T-helper 2 cell treated with Interferon-gamma antibody and Interleukin-4, amounts not matched to agents 100 ng/mL and 5 ng/mL, for 36 hours (primary cell): Measurements from ENCODE around the gene MAGI2. TPM values are rescaled to one million over a fixed set of nuclear protein-coding genes. Genes with fewer than 3 reads are reported as not detected.

Source experiments
- intact Hi-C: fragments of 100-400 bp; cut with micrococcal nuclease; formaldehyde crosslinking; loops from one replicate; pipeline ENCODE4 v1.15.1; 2023
- total RNA-seq: library from RNA; stranded (reverse); gene quantifications from 2 replicates; pipeline ENCODE4 v1.2.3, GENCODE V29; 2022

MAGI2 gene
- total RNA-seq, 1 donor from 2014 or later: not detected

DNA sequence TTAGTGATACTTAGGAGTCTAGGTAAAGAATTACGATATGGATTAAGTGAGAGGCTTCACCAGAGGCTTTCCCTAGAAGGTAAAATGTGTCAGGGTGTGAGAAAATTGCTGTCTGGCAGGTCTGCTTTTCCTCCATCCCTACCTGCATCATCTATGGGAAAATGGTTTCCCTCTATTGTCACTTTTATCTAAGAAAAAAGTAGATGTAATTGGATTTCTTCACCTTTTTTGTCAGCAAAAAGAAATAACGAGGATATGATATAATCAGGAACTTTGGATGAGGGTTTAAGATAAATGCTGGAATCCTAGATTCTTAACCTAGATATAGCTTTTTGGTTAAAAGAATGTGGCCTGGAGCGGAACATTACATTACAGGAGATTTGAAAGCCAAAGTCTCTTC is 146.1 kb downstream of the MAGI2 start:
- intact Hi-C loops: no loop called here

DNA sequence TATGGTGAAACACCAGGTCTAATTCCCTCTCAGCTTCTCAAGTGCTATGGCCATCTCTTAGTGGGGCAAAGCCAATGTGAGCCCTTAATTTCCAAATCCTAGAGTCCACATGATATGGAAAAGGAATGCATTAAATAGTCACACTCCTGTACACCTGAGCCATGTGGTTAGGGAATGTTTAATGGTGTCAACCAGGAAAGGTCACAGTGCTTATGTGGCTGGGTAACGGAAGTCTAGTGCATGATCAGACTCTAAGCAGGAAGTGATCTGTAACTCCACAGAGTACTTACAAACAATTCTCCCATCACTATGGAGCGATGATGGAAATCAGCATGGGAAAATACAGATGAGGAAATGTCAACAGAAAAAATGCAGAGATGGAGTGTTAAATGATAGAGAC is 148.8 kb downstream of the MAGI2 start:
- intact Hi-C loops: no loop called here

DNA sequence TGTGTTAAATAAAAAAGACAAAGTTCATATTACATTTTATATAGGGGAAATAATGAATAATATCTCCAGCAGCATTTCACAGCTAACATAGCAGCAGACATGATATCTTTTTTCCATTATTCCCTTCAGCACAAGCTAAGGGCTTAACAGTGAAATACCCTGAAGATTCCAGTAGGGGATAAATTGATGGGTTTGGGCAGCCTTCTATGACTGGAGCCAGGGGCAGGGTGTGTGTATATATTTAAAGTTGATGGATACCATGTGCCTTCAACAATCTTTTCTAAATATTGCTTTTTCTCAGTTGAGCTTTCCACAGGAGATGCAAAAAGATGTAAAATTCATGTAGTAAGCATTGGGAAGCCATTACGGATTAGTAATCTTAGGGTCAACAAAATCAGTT is 151.2 kb downstream of the MAGI2 start:
- intact Hi-C loops: no loop called here

DNA sequence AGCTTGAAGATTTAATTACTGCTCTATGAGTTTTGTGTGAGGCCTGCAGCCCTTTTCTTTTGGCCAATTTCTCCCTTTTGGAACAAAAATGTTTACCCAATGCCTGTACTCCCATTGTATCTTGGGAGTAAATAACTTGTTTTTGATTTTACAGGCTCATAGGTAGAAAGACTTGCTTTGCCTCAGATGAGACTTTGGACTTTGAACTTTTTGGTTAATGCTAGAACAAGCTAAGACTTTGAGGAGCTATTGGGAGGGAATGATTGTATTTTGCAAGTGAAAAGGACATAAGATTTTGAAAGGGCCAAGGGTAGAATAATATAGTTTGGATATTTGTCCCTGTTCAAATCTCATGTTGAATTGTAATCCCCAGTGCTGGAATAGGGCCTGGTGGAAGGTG is 152.0 kb downstream of the MAGI2 start:
- intact Hi-C loops: no loop called here

DNA sequence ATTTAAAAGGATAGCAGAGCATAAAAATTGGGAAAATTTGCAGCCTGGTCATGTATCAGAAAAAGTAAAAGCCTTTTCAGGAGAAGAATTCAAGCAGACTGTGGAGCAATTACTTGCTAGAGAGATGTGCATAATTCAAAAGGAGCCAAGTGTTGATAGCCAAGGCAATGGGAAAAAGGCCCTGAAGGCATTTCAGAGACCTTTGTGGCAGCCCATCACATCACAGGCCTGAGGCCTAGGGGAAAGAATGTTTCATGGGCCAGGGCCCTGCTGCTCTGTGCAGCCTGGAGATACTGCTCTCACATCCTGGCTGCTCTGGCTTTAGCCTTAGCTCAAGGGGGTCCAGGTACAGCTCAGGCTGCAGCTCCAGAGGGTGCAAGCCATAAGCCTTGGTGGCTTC is 152.9 kb downstream of the MAGI2 start:
- intact Hi-C loops: no loop called here

DNA sequence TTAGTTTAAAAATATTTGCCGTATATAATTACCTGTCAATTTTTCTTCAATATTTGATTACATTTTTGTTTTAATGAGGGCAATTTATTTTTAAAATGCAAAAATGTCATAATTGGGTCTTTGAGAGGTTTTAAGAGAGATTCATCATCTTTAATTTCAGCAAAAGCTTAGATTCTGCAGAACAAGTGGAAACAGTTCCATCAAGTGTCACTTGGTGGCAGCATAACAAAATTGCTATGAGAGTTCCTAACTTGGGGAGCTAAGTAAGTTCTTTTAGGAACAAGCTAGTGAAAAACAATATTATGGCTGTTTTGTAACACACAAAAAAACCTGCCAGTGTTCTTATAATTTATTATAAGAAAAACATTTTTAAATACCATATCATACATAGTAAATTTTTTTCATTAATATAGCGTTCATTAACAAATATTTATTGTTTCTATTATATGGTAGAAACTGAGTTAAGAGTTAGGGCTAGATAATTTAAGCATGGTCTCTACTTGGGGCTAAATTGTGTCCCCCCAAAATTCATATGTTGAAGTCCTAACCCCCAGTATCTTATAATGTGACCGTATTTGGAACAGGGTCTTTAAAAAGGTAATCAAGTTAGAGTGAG is 155.2 kb downstream of the MAGI2 start:
- intact Hi-C loops: loop anchor here (5.0 kb wide), 1 partner anchor 749 kb away; no protein-coding TSS in a partner anchor

DNA sequence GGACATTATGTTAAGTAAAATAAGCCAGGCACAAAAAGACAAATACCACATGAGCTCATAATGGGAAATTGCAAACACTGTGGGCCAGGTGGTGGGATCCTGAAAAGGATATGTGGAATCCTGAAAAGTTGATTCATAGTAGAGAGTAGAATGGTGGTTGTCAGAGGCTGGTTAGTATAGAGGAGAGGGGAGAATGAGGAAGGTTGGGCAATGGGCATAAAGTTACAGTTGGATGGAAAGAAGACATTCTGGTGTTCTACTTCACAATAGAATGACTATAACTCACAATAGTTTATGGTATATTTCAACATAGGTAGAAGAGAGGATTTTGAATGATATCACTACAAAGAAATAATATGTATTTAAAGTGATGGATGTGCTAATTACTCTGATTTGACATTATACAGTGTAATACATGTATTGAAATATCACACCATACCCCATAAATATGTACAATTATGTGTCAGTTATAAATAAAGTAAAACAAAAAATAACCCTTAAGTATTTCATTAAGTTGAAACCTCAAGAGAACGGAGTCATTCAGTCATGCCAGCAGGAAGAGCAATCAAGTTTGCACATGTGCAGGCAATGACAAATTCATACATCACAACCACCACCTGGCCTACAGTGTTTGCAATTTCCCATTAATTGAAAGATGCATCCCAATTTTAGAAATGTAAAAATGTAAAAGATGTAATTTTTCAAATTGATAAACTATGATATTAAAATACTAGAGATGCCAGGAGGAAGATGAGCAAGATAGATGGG is 156.7 kb downstream of the MAGI2 start:
- intact Hi-C loops: loop anchor here (5.0 kb wide), 1 partner anchor 751 kb away; no protein-coding TSS in a partner anchor

DNA sequence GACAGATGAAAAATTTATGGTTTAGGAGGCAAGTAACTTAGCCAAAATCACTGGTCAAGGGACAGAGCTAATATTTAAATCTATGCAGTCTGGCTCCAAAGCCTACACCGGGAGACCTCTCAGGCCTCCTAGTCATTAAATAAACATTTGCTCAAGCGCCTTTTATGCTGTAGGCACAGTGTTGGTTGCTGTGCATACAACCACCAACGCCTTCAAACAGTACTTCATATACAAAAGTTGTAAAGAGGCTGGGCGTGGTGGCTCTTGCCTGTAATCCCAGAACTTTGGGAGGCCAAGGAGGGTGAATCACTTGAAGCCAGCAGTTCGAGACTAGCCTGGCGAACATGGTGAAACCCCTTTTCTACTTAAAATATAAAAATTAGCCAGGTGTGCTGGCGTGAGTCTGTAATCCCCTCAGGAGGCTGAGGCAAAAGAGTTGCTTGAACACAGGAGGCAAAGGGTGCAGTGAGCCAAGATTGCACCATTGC is 159.8 kb downstream of the MAGI2 start:
- intact Hi-C loops: no loop called here

DNA sequence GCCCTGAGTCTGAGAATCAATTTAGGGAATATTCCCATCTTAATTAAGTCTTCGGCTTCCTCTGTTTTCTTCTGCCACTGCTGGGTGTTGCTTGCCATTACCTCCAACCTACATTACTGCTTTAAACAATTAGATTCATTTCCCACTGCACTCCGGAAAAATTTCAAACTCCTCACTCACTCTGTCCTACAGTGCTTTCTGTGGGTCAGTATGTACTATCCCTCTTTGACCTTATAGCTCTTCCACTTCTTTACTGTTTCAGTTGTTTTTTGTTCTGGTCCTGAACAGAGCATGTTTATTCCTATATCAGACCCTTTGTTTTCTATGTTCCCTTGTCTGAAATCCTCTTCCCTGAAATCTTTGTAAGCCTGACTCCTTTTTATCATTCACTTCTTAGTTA is 160.6 kb downstream of the MAGI2 start:
- intact Hi-C loops: no loop called here

DNA sequence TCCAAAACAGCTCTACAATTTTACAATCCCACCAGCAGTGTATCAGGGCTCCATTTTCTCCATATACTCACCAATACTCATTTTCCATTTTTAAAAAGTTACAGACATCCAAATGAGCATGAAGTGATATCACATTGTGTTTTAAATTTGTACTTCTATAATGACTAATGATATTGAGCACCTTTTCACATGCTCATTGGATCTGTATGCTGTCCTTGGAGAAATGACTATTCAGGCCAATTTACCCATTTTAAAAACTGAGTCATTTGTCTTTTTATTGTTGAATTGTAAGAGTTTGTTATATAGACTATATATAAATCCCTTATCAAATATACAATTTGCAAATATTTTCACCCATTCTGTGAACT is 162.0 kb downstream of the MAGI2 start:
- intact Hi-C loops: no loop called here

DNA sequence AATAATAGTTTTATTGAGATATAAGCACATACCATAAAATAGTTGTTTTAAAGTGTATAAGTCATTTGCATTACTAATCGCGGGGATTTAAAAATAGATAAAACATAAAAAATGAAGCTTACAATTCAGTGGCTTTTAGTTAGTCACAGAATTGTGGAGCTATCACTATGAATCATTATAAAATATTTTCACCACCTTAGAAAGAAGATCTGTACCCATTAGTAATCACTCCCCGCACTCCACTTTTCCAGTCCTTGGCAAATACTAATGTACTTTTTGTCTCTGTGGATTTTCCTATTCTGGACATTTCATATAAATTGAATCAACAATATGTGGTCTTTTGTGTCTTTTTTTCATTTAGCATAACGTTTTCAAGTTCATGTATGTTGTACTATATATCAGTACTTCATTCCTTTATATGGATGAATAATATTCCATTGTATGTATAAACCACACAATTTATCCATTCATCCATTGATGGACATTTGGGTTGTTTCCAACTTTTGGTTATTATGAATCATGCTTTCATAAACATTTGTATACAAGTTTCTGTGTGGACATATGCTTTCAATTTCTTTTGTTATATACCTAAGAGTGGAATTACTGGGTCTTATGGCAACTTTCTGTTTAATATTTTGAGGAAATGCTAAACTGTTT is 162.5 kb downstream of the MAGI2 start:
- intact Hi-C loops: no loop called here

DNA sequence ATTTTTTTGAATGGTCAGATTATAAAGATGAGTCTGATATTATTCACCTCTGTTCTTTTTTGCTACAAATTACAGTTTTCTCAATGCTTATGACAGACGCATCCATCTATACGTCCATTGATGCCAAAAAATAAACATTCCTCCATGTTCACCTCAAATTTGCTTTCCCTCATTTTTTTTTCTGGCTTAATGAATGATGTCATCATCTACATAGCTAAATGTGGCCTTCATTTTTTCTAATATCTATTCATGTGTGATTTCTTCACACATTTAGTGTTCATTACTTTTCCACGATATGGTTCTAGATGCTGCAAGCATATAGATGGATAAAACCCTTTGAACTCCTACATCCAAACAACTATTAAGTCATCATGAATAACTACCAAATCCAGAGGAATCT is 163.1 kb downstream of the MAGI2 start:
- intact Hi-C loops: no loop called here

DNA sequence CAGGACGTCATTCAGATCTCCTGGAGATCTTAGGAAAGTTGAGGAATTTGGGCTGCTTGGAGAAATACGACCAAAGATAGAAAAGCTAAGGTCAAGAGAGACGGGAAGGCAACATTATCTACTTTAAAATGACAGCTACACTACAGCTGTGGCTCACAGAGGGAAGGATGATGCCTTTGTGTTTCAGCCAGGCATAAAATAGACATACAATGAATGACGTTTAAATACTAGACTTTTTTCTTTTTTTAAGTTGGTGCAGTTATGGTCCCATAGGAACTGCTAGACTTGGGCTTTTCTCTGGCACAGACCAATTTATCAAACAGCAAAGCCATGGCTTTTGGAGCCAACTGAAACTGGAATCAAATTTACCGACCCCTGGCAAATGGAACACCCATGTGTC is 164.8 kb downstream of the MAGI2 start:
- intact Hi-C loops: no loop called here

DNA sequence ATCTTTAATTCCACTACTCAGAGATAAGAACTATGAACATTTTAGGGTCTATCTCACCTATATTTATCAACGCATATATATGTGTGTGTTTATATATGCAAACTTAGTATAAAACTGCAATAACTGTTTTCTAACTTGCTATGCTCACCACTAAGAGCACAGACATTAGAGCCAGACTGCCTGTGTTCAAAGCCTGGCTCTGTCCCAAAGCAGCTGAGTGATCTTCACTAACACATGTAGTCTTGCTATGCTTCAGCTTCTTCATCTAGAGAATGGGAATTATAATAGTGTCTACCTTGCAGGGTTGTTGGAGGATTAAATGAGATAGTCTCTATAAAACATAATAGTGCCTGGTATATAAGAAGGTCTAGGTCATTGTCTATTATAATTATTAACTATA is 165.5 kb downstream of the MAGI2 start:
- intact Hi-C loops: no loop called here

DNA sequence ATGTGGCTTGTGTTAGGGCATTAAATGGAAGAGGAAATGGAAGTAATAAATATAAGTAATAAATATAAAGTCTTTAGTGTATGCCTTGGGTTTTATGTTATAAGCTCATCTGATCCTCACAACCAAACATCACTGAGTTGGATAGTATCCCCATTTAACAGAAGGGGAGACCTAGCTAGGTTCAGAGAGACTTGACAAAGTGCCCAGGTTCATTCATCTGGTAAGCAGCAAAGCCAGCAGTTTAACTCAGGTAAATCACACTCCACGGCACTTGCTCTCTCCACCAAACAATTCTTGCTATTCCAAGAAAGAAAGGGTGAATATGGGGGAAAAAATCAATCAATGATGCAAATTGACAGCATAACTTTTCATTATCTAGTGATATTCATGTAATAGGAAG is 167.3 kb downstream of the MAGI2 start:
- intact Hi-C loops: no loop called here

DNA sequence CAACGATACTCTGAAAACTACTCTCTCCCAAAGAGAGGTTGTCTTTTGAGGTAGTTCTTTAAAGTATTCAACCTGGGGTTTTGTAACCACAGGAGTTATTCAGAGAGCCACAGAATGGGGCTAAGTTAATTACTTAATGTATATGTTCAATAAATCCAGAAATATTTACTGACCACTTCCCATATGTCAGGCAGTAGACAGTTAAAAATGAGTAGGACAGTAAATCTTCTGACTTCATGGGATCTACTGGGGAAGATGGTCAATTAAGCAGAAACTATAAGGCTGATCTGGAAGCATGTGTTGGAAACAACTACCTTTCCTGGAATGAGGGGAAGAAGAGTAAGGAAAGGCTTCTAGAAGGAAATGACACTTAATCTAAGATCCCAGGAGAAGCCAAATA is 167.7 kb downstream of the MAGI2 start:
- intact Hi-C loops: no loop called here

DNA sequence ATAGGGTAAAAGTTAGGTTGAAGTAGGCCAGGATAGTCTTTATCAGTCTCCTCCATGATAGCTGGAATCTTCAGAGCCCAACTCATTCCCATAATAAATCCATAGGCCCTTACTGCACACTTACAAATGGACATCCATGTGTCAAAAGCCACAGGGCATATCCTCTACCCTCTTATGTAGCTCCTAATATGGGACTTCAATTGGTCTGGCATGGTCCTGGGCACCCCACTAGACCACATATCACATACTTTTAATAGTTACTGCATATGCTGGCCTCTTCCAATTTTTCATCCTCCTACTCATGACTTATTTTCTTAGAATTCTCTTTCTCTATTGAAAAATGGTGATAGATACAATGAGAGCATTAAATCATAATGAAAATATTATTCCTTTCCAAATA is 169.3 kb downstream of the MAGI2 start:
- intact Hi-C loops: no loop called here

DNA sequence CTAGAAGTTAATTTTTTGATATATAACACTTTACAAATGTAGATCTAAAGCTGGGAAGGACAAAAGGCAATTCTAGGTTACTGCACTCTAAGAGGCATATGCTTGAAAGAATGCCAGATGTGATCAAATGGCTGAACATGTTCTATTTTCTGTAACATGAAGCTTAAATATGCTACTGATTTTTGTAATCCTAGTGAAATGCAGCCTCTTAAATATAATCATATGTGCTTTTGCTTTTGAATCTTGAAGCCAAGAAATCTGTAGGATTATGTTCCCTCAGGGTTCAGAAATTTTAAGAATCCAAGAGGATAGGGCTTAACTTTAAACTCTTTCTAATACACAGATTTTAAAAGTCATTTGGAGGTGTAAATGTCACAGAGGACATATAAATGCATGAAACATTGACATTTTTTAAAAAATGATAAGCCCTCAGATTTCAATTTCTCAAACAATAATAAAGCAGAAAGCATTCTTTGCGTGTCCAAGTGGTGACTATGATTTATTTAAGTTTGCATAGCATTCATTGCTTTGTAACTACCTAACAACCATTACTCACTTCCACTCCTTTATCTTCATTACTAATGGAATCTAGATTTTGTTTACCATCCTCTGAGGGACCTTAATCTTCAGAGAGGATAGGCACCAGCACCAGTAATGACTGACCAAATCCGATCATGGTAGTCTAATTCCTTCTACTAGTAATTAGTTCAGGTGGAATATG is 170.4 kb downstream of the MAGI2 start:
- intact Hi-C loops: no loop called here

DNA sequence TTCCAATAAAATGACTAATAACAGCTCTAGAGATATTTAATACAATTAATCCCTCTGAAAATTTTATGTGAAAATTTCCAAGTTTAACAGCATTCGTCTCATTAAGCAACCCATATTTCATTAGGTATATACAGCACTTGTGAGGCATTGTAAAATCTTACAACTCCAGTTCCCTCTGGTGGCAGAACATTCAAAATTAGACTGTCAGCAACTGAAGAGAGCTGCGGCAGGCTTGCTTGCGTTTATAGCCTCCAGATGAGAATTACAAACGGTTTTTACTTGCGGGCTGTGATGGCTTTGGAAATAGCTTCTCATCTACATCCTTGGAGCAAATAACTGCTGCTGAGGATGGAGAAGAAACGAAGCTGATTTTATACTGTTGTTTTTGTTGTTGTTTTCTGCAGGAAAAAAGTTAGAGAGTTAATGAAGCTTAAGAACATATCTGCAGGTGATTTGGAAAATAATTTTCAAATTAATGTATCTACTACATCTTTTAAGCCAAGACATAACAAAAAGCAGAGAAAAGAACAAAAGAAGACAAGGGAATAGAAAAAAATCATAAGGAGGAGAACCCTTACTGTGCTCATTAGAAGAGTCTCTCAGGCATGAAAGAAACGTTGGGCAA is 171.3 kb downstream of the MAGI2 start:
- intact Hi-C loops: no loop called here

DNA sequence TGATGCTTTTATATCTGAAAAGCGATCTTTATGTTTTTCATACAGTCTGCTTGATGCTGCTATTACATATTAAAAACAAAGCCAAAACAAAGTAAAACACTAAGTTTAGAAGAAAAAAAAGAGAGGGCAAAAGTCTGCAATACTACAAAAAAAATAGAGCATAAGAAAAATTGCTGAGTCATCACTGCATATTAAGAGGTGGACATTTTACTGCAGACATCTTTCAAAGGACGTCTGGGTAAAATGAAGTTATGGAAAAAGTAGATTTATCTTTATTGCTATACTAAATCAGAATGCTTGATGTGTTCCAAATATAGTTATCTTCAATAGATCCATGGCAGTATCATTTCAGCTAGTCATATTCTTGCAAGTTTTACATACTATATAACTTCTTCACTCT is 172.0 kb downstream of the MAGI2 start:
- intact Hi-C loops: no loop called here

DNA sequence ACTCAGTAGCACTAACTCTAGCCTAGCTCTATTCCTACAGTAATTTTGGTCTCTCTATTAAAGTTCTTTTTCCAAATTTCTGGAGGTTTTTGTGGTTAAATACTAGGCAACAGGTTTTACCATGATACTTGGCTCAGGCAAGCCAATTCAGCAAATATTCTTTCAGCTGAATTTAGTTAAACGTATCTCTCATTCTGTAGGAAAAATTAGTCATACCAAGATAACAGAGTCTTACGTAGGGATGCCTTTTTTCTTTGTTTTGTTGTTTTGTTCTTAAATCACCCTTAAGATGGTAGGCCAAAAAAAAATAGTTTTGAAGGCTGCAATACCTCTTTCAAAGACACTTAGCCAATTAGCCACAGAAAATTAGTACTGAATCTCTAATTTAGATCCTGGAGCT is 180.5 kb downstream of the MAGI2 start:
- intact Hi-C loops: loop anchor here (10.0 kb wide), 1 partner anchor 742 kb away; no protein-coding TSS in a partner anchor
